ENCODE results near the gene RPLP2.
A peak's percentile ranks its signal among the peaks of the same experiment; 100 is the strongest.

RPLP2 gene

GRCh38 chr11:788953-789940 lies 20.5 kb upstream of the RPLP2 start:
- Histone ChIP-seq H3K4me3 (no peak overlapping the region), H3K27ac (peak overlapping the region in 1 of 21 experiments; percentile 35)

GRCh38 chr11:789943-790342 lies 19.8 kb upstream of the RPLP2 start, which contains the start of gene CEND1:
CEND1 (minus strand) TSS chr11:790090; CDS start chr11:788576, 1,514 bp downstream.
- Histone ChIP-seq H3K4me3 (no peak within 1 kb of the TSS), H3K27ac (peak within 1 kb of the TSS in 1 of 21 experiments; percentile 35)

- H3K4me3 ChIP-seq, result no peak overlapping the region
- H3K27ac ChIP-seq, result peak overlapping the region in 1 of 21 experiments; percentile 35
Measured at GRCh38 chr11:790721-791564, 18.8 kb upstream of the RPLP2 start.

- no peak overlapping the region for H3K4me3 ChIP-seq
- H3K27ac ChIP-seq, result no peak overlapping the region
Measured at GRCh38 chr11:791658-792534, 17.9 kb upstream of the RPLP2 start.

- H3K4me3 ChIP-seq, result no peak overlapping the region
Measured at GRCh38 chr11:792535-792821, 17.3 kb upstream of the RPLP2 start.

GRCh38 chr11:792873-793272 lies 16.9 kb upstream of the RPLP2 start:
- Histone ChIP-seq H3K27ac (no peak overlapping the region), H3K4me3 (no peak overlapping the region)

More at GRCh38 chr11:792535-792821, 17.3 kb upstream of the RPLP2 start:
- no peak overlapping the region for H3K27ac ChIP-seq

- no peak overlapping the region for H3K4me3 ChIP-seq
- no peak overlapping the region for H3K27ac ChIP-seq
Measured at GRCh38 chr11:793556-793955, 16.2 kb upstream of the RPLP2 start.

- Histone ChIP-seq H3K27ac (peak overlapping the region in 1 of 21 experiments; percentile 5), H3K4me3 (no peak overlapping the region)
Measured at GRCh38 chr11:794013-794765, 15.6 kb upstream of the RPLP2 start.

- Histone ChIP-seq H3K27ac (peak overlapping the region in 19 of 21 experiments; percentile 71 to 91 (median 84)), H3K4me3 (peak overlapping the region; percentile 63 to 90 (median 77))
Measured at GRCh38 chr11:794766-795633, 14.8 kb upstream of the RPLP2 start.

DNA sequence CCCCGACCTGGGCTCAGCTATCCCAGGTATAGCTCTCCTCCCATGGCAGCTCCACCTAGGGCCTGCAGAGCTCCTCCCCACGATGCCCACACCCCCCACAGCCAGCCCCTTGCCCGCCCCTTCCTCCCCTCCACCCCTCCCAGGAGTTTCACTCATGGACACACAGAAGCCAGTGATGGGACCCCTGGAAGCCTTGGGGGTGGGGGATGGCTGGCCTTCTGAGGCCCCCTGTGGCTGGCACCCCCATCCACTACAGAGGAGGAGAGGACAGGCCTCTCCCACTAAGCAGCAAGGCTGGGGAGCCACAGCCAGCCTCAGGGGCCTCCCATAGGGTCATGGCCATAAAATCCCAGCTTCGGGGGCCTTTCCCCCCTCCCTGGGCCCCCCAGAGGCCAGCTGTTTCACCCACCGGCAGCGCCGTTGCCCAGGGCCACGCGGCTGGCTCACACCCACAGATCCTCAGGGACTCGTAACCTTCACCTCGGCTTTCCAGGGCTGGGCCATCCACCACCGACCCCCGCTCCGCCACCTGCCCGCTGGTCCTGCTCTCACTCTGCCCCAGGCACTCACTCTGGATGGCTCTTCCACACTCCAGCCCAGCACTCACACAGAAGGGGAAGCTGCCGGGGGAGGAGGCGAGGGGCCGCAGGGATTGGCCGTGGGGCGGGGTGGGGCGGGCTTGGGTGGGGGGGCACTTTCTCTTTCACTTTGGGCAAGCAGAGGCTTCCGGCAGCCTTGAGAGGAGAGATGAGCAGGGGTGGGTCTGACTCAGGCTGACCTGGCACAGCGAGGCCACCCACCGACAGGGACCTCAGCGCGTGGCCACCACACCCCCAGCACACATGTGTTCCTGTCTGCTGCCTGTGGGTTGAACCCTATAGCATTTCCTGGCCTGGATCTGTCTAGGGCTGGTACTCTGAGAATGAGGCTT lies 13.9 kb upstream of the RPLP2 start:
- H3K4me3 ChIP-seq, result peak overlapping the region; percentile 63 to 90 (median 77)

GRCh38 chr11:796565-797295 lies 13.0 kb upstream of the RPLP2 start:
- H3K27ac ChIP-seq, result peak overlapping the region; percentile 14 to 91 (median 84)
- H3K4me3 ChIP-seq, result peak overlapping the region; percentile 63 to 90 (median 77)

More for the DNA sequence above, 13.9 kb upstream of the RPLP2 start:
- H3K27ac ChIP-seq, result peak overlapping the region; percentile 34 to 91 (median 84)

GRCh38 chr11:797296-798092 lies 12.3 kb upstream of the RPLP2 start:
- peak overlapping the region; percentile 63 to 90 (median 77) for H3K4me3 ChIP-seq
- peak overlapping the region; percentile 10 to 91 (median 84) for H3K27ac ChIP-seq

DNA sequence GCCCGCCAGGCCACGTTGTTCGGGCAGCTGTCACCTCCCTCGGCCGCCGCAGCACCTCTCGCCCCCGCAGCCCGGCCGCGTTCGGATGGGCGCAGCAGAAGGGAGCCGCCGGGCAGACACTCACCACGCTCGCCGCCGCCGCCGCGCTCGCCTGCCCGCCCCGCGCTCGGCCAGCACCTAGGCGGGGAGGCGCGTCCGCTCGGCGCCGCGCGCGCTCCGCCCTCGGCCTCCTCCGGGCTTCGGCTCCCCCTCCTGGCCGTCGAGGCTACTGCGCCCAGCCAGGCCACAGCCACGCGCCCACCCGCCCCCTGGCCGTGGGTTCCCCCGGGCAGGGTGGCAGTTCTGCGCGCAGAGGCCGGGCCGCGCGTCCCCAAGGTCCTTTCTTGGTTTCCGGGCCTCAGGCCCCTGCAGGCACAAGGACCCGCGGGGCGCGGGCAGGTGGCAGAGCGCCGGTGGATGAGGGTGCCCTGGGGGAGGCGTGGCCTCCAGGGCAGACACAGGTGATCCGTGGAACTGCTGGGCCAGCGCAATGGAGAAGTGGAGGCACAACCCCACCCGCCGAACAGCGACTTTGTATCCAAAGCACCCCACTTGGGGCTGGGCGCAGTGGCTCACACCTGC lies 11.6 kb upstream of the RPLP2 start, which contains the start of gene SLC25A22:
TSS of gene SLC25A22 (minus strand) at position 189 of the 621 bp plus-strand sequence. CDS start 3,275 bp downstream, outside the sequence.
- H3K27ac ChIP-seq, result peak within 1 kb of the TSS; percentile 10 to 91 (median 84)

GRCh38 chr11:799641-800316 lies 10.0 kb upstream of the RPLP2 start:
- no peak overlapping the region for H3K27ac ChIP-seq

More for the DNA sequence above, 11.6 kb upstream of the RPLP2 start, which contains the start of gene SLC25A22:
- H3K4me3 ChIP-seq, result peak within 1 kb of the TSS; percentile 63 to 90 (median 77)

More at GRCh38 chr11:799641-800316, 10.0 kb upstream of the RPLP2 start:
- no peak overlapping the region for H3K4me3 ChIP-seq
